ENCODE data around the gene VSTM4. TPM values are rescaled to one million over a fixed set of nuclear protein-coding genes. Genes with fewer than 3 reads are reported as not detected.

VSTM4 gene
- total RNA-seq, 1 experiment from 2014 or later: 0.07 TPM

GRCh38 chr10:49096890-49097445 is 18.4 kb downstream of the VSTM4 start:
- intact Hi-C loops (cut with micrococcal nuclease): no loop called here
- no TSS peak for BruUV-seq (replicated peaks)
- Histone ChIP-seq H3K27me3 (ENCODE audit: insufficient read depth, low read length) (peaks cover 33% of the 10 kb centered on the region), H3K79me2 (ENCODE audit: insufficient read depth, low read length) (no peaks in the 10 kb centered on the region), H3K9ac (ENCODE audit: low read length) (no peak overlapping the region), H3K9me3 (ENCODE audit: control insufficient read depth in 1 of 2, insufficient read depth in 1 of 2, low read depth in 1 of 2, low read length in 2 of 2) (no peaks in the 10 kb centered on the region), H3K4me3 (replicated peaks in 1 of 2; ENCODE audit: low read depth in 1 of 2, low read length in 2 of 2) (no peak overlapping the region), H3K4me1 (ENCODE audit: control insufficient read depth in 1 of 2, insufficient read depth in 2 of 2, low read length in 2 of 2) (no peaks in the 10 kb centered on the region), H2AFZ (ENCODE audit: low read depth, low read length, poor library complexity, severe bottlenecking) (no peak overlapping the region), H3K4me2 (ENCODE audit: low read length) (no peak overlapping the region), H4K20me1 (ENCODE audit: insufficient read depth) (no peaks in the 10 kb centered on the region), H3K27ac (ENCODE audit: low read depth, low read length) (no peak overlapping the region), H3K36me3 (ENCODE audit: control insufficient read depth in 1 of 2, insufficient read depth in 2 of 2, low read length in 2 of 2) (no peaks in the 10 kb centered on the region), H3K9me2 (ENCODE audit: insufficient read depth) (no peaks in the 10 kb centered on the region)
- TF ChIP-seq TCF7L2 (IDR thresholded peaks at IDR 0.05; ENCODE audit: borderline replicate concordance, extremely low read depth, insufficient read depth, insufficient read length) (no peak), ZFX (IDR thresholded peaks at IDR 0.05) (no peak), ZBTB33 (IDR thresholded peaks at IDR 0.05; ENCODE audit: extremely low read depth, insufficient replicate concordance, low read length) (no peak), EGR1 (IDR thresholded peaks at IDR 0.05; ENCODE audit: low read depth) (no peak), SRF (IDR thresholded peaks at IDR 0.05; ENCODE audit: low read depth) (no peak), POLR2A (IDR thresholded peaks at IDR 0.05; ENCODE audit: borderline replicate concordance, extremely low read depth, insufficient read depth, insufficient read length) (no peak), ZNF274 (IDR thresholded peaks at IDR 0.05; ENCODE audit: low read depth, low read length) (no peak), YY1 (IDR thresholded peaks at IDR 0.05; ENCODE audit: extremely low read depth, insufficient replicate concordance, low read depth, low read length) (no peak), SIN3A (IDR thresholded peaks at IDR 0.05; ENCODE audit: low read depth) (no peak), RAD21 (IDR thresholded peaks at IDR 0.05; ENCODE audit: low read depth) (no peak), SP1 (IDR thresholded peaks at IDR 0.05; ENCODE audit: low read depth) (no peak), CTCF (IDR thresholded peaks at IDR 0.05 in 2 of 3, conservative IDR thresholded peaks at IDR 0.05 in 1 of 3; ENCODE audit: borderline replicate concordance in 1 of 3, insufficient read depth in 1 of 3, low read depth in 2 of 3, low read length in 2 of 3) (no peak), POLR2AphosphoS5 (IDR thresholded peaks at IDR 0.05; ENCODE audit: low read depth, low read length) (no peak), FOSL1 (IDR thresholded peaks at IDR 0.05; ENCODE audit: low read depth) (no peak), EZH2phosphoT487 (IDR thresholded peaks at IDR 0.05; ENCODE audit: borderline replicate concordance) (no peak), CBX3 (IDR thresholded peaks at IDR 0.05; ENCODE audit: low read depth) (no peak)
- TF ChIP-seq, protein P1, sequence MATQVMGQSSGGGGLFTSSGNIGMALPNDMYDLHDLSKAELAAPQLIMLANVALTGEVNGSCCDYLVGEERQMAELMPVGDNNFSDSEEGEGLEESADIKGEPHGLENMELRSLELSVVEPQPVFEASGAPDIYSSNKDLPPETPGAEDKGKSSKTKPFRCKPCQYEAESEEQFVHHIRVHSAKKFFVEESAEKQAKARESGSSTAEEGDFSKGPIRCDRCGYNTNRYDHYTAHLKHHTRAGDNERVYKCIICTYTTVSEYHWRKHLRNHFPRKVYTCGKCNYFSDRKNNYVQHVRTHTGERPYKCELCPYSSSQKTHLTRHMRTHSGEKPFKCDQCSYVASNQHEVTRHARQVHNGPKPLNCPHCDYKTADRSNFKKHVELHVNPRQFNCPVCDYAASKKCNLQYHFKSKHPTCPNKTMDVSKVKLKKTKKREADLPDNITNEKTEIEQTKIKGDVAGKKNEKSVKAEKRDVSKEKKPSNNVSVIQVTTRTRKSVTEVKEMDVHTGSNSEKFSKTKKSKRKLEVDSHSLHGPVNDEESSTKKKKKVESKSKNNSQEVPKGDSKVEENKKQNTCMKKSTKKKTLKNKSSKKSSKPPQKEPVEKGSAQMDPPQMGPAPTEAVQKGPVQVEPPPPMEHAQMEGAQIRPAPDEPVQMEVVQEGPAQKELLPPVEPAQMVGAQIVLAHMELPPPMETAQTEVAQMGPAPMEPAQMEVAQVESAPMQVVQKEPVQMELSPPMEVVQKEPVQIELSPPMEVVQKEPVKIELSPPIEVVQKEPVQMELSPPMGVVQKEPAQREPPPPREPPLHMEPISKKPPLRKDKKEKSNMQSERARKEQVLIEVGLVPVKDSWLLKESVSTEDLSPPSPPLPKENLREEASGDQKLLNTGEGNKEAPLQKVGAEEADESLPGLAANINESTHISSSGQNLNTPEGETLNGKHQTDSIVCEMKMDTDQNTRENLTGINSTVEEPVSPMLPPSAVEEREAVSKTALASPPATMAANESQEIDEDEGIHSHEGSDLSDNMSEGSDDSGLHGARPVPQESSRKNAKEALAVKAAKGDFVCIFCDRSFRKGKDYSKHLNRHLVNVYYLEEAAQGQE (IDR thresholded peaks at IDR 0.05; ENCODE audit: low read depth): no peak
- TF ChIP-seq, protein P2, sequence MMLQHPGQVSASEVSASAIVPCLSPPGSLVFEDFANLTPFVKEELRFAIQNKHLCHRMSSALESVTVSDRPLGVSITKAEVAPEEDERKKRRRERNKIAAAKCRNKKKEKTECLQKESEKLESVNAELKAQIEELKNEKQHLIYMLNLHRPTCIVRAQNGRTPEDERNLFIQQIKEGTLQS (IDR thresholded peaks at IDR 0.05): no peak
- TF ChIP-seq, protein P3, sequence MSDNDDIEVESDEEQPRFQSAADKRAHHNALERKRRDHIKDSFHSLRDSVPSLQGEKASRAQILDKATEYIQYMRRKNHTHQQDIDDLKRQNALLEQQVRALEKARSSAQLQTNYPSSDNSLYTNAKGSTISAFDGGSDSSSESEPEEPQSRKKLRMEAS (IDR thresholded peaks at IDR 0.05): no peak
- POLR2A ChIA-PET: no interaction called here
- RAD21 ChIA-PET (ENCODE audit: low non-redundant PET in 1 of 2, low total read pairs in 2 of 2, uncharacterized antibody in 2 of 2, unreplicated experiment in 2 of 2): no interaction called here
- CTCF ChIA-PET: no interaction called here
- DNase-seq (ENCODE audit: low read depth, low spot score) (no peak), ATAC-seq (0 out of 2 replicates have a peak, but pooled peaks have one; percentile 17)
